Gastrocnemius medialis (tissue), 4 donors: ENCODE measurements around the gene PSMA1. TPM values are rescaled to one million over a fixed set of nuclear protein-coding genes. Genes with fewer than 3 reads are reported as not detected.

ENCODE experiments used
- ATAC-seq, 2 donors: fragments of 150-250 bp; one replicate each; pipeline ENCODE4 v1.9.1; 2016
- DNase-seq, 2 donors: peaks; one replicate each; pipeline ENCODE4 v3.0.0-alpha.2; 2019
- H3K27ac ChIP-seq, 4 donors: fragments of 200-600 bp; sonication (generic); 1 replicate in 1 of 4; 2 replicates in 3 of 4; pipeline ENCODE4 v1.5.1; 2016 to 2018; ENCODE audit warnings: mild to moderate bottlenecking in 2 of 4, moderate library complexity in 1 of 4
- H3K27me3 ChIP-seq, 3 donors: fragments of 200-600 bp; sonication (generic) in 2 of 3; 1 replicate in 1 of 3; 2 replicates in 2 of 3; pipeline versions ENCODE4 v1.5.1 to v1.6.0; 2016 to 2019; ENCODE audit warnings: mild to moderate bottlenecking in 1 of 3, moderate library complexity in 1 of 3
- H3K36me3 ChIP-seq, 2 donors: fragments of 200-600 bp; sonication (generic) in 1 of 2; one replicate each; pipeline ENCODE4 v1.5.1; 2017 to 2018
- H3K4me1 ChIP-seq, 2 donors: fragments of 200-600 bp; sonication (generic) in 1 of 2; one replicate each; pipeline ENCODE4 v1.5.1; 2016 to 2017; ENCODE audit warnings: mild to moderate bottlenecking in 2 of 2
- H3K4me3 ChIP-seq, 4 donors: fragments of 200-600 bp; sonication (generic) in 3 of 4; 1 replicate in 1 of 4; 2 replicates in 3 of 4; pipeline ENCODE4 v1.5.1; 2016 to 2019; ENCODE audit warnings: mild to moderate bottlenecking in 2 of 4
- H3K9me3 ChIP-seq, 3 donors: fragments of 200-600 bp; sonication (generic) in 2 of 3; 1 replicate in 1 of 3; 2 replicates in 2 of 3; pipeline ENCODE4 v1.5.1; 2016 to 2019
- CTCF ChIP-seq, 5 experiments: fragments of 450-650 bp in 3 of 5; fragments of 200-600 bp in 2 of 5; sonication (generic) in 2 of 5; IDR thresholded peaks in 4 of 5; conservative IDR thresholded peaks in 1 of 5; 1 replicate in 4 of 5; 2 replicates in 1 of 5; pipeline ENCODE4 v1.5.1; 2016 to 2019; ENCODE audit warnings: antibody characterized with exemption in 5 of 5, mild to moderate bottlenecking in 3 of 5, moderate library complexity in 3 of 5
- POLR2A ChIP-seq, 2 donors: fragments of 450-650 bp; IDR thresholded peaks; one replicate each; pipeline ENCODE4 v1.6.1; 2017; ENCODE audit warnings: antibody characterized with exemption in 2 of 2, mild to moderate bottlenecking in 2 of 2, moderate library complexity in 2 of 2
- in situ Hi-C, 4 donors: fragments of 200-750 bp; cut with MboI; loops; one replicate each; pipeline versions ENCODE4 v1.15.0 to v1.8.0; 2017; ENCODE audit warnings: low sequenced_read_pairs in 4 of 4
- intact Hi-C: fragments of 100-400 bp; cut with DNase I; formaldehyde crosslinking; loops from one replicate; pipeline ENCODE4 v1.15.1; 2023; ENCODE audit warnings: low total_unique reads
- total RNA-seq, 4 donors: library from RNA; depleted of rRNA; stranded (reverse); fragments of >200 nt; gene quantifications; one replicate each; pipeline versions ENCODE4 v1.1.0 to v1.2.3, GENCODE V29; 2016

PSMA1 gene
- total RNA-seq, 4 donors from 2014 or later: 202 to 215 (median 206) TPM

GRCh38 chr11:14518820-14519219 is 1.4 kb downstream of the PSMA1 start:
- DNase-seq: no peak
- H3K4me3 ChIP-seq: peak overlapping the region; percentile 67 to 87 (median 82)
- peak overlapping the region; percentile 88 to 94 (median 90) for H3K27ac ChIP-seq
- no peak for ATAC-seq
- in situ Hi-C loops: loop anchor here in 1 of 4 donors (10.0 to 25.0 kb wide), 2 partner anchors 54 to 368 kb away; partner anchors contain the start of gene CYP2R1
- peaks cover 0 to 42% of the 10 kb centered on the region in 2 donors for H3K36me3 ChIP-seq
- TF ChIP-seq CTCF (IDR thresholded peaks at IDR 0.05 in 4 of 5, conservative IDR thresholded peaks at IDR 0.05 in 1 of 5) (no peak), POLR2A (IDR thresholded peaks at IDR 0.05) (no peak)
- no peaks in the 10 kb centered on the region for H3K27me3 ChIP-seq
- no peaks in the 10 kb centered on the region for H3K9me3 ChIP-seq
- peaks cover 21 to 25% of the 10 kb centered on the region in 2 donors for H3K4me1 ChIP-seq
- intact Hi-C loops: no loop called here

- TF ChIP-seq POLR2A (IDR thresholded peaks at IDR 0.05) (no peak), CTCF (IDR thresholded peaks at IDR 0.05 in 4 of 5, conservative IDR thresholded peaks at IDR 0.05 in 1 of 5) (no peak)
- in situ Hi-C loops: loop anchor here in 1 of 4 donors (10.0 to 25.0 kb wide), 2 partner anchors 49 to 374 kb away; partner anchors contain the start of gene CYP2R1
Measured at GRCh38 chr11:14513800-14514199, 6.4 kb downstream of the PSMA1 start.

GRCh38 chr11:14506532-14506931 is 13.7 kb downstream of the PSMA1 start:
- Histone ChIP-seq H3K4me1 (no peaks in the 10 kb centered on the region), H3K4me3 (no peak overlapping the region), H3K36me3 (peaks cover 3 to 78% of the 10 kb centered on the region in 2 donors), H3K27me3 (no peaks in the 10 kb centered on the region), H3K27ac (no peak overlapping the region), H3K9me3 (no peaks in the 10 kb centered on the region)
- in situ Hi-C loops: loop anchor here in 1 of 4 donors (25.0 kb wide), 1 partner anchor 381 kb away; the partner anchor contains the start of gene CYP2R1
- intact Hi-C loops: no loop called here
- TF ChIP-seq CTCF (IDR thresholded peaks at IDR 0.05 in 4 of 5, conservative IDR thresholded peaks at IDR 0.05 in 1 of 5) (no peak), POLR2A (IDR thresholded peaks at IDR 0.05) (no peak)
- ATAC-seq (no peak), DNase-seq (no peak)

More at GRCh38 chr11:14513800-14514199, 6.4 kb downstream of the PSMA1 start:
- Histone ChIP-seq H3K27ac (no peak overlapping the region), H3K4me1 (peaks cover 12 to 14% of the 10 kb centered on the region in 2 donors), H3K4me3 (no peak overlapping the region), H3K36me3 (peaks cover 3 to 91% of the 10 kb centered on the region in 2 donors), H3K9me3 (no peaks in the 10 kb centered on the region), H3K27me3 (no peaks in the 10 kb centered on the region)
- intact Hi-C loops: no loop called here
- ATAC-seq (no peak), DNase-seq (no peak)

- in situ Hi-C loops: loop anchor here in 1 of 4 donors (25.0 kb wide), 1 partner anchor 384 kb away; the partner anchor contains the start of gene CYP2R1
- TF ChIP-seq CTCF (IDR thresholded peaks at IDR 0.05 in 4 of 5, conservative IDR thresholded peaks at IDR 0.05 in 1 of 5): no peak
- no peak for TF ChIP-seq POLR2A (IDR thresholded peaks at IDR 0.05)
- Histone ChIP-seq H3K4me3 (no peak overlapping the region), H3K9me3 (no peaks in the 10 kb centered on the region), H3K27ac (no peak overlapping the region), H3K27me3 (no peaks in the 10 kb centered on the region), H3K4me1 (peaks cover 14 to 19% of the 10 kb centered on the region in 2 donors), H3K36me3 (peaks cover 3 to 47% of the 10 kb centered on the region in 2 donors)
- intact Hi-C loops: no loop called here
- ATAC-seq (no peak), DNase-seq (no peak)
Measured at GRCh38 chr11:14503023-14503422, 17.2 kb downstream of the PSMA1 start.
